Activated CD8-positive, alpha-beta memory T cell treated with anti-CD3 and anti-CD28 coated beads for 1 hour (primary cell): ENCODE data around the gene DUOXA1.
"Not testable (repeated sequence)": the region's sequence is repeated elsewhere in the genome, so short reads cannot be mapped to it uniquely, and the experiment has no call there.

ENCODE experiments used
- DNase-seq, 2 donors: peaks; one replicate each; pipeline ENCODE4 v3.0.0-alpha.2; 2020; ENCODE audit warnings: low read depth in 1 of 2; ENCODE audit errors: extremely low read depth in 1 of 2

Gene DUOXA1

DNA sequence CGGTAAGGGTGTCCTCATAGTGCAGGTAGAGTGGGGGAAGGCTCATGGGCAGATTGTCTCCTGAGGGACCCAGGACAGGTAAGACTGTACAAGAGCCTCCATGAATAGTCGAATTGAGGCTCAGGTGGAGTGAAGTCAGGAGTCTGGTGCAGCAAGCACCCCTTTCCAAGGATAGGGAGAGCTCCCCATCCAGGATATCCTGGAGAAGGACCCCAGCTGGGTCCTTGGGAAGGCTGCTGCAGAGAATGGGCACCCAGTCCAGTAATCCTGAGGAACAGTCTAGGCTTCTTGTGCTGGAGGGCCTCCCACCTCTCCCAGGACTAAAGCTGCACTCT lies 15.0 kb downstream of the DUOXA1 start:
- DNase-seq: no peak

DNA sequence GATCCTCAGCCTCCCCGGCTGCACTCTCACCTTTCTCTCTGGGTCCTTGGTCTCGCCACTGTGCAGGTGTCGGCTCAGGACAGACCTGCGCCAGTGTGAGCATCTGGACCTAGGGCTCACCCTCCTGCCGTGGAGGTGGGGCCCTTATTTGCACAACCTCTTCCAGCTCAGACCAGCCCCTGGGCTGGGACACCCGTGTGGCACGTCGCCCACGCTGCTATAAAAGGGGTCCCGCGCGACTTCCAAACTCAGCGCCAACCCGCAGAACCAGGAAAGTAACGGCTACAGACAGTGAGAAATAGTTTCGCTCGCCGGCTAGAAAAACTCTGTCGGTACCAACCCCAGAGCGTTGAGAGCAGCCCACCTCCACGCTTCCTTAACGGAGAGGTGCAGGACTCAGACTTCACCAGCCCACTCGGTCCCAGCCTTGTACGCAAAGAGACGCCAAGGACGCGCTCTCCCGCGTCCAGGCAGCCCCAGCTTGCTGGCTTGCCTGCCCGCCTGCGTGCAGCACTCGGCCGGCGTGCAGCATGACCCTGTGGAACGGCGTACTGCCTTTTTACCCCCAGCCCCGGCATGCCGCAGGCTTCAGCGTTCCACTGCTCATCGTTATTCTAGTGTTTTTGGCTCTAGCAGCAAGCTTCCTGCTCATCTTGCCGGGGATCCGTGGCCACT lies 15.5 kb downstream of the DUOXA1 start, which contains the start of the genes DUOX2 and DUOXA2:
Gene DUOX2 (minus strand): TSS at position 97 of the 675 bp plus-strand sequence. CDS start 761 bp downstream, outside the sequence.
Gene DUOXA2 (plus strand): TSS at position 251 of the 675 bp plus-strand sequence. CDS start 280 bp downstream, at position 531.
- no peak for DNase-seq

DNA sequence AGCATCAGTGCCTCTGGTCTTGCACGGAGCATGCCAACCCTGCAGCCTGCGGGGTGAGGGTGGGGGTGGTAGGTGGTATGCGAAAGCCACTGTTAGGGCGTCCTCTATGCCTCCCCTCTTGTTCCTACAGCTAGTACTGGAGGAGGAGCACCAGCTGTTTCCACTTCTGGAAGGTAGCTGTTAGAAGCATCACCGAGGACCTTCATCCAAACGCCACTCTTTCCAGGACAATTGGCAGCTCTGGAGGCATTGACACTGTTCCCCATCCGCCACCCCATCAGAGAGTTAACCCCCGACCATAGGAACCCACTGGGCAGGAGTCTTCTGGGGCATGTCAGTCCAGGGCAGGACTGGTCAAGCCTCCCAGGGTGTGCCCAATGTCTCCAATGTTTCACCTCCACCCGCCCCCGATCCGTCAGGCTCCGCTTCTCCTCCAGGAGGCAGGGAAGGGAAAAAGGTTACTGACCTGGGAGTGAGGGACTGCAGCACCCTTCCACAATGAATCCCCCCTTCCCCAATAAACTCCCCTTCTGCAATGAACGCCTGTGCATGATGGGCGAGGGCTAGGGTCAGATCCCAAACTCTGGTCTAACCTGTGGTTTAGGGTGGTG lies 16.2 kb downstream of the DUOXA1 start:
- DNase-seq: no peak

DNA sequence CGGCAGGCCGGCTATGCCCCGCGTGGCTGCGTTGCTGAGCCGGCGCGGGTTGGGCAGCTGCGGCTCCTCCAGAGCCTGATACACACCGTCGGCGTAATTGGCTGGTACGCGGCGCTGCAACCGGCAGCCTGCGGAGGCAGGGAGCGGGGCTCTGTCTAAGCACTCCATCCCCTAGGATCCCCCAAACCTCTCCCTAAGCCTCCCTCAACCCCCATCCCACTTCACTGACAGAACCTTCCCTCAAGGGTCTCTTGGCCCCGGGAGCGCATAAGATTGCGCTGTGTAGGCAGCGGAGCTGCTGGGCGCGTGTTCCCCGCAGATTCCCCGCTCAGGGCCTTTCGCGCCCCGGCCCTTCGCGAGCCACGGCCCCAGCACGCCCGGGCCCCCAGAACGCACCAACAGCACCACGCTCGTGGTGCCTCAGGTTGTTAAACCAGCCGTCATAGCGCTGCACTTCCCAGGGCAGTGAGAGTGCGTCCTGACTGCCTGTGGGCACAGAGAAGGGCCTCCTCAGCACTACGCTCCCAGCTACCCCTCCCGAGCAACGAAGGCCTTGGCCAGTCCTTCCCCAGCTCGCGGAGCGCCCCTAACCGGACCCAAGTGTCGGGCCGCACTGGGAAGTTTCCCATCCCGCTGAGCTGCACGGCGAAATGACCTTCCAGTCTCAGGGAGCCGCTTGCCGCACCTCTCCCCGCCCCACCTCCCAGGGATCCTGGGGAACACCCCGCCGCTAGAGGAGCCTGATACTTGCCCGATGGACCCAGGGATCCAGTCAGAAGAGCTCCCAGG lies 16.9 kb downstream of the DUOXA1 start:
- no peak for DNase-seq

DNA sequence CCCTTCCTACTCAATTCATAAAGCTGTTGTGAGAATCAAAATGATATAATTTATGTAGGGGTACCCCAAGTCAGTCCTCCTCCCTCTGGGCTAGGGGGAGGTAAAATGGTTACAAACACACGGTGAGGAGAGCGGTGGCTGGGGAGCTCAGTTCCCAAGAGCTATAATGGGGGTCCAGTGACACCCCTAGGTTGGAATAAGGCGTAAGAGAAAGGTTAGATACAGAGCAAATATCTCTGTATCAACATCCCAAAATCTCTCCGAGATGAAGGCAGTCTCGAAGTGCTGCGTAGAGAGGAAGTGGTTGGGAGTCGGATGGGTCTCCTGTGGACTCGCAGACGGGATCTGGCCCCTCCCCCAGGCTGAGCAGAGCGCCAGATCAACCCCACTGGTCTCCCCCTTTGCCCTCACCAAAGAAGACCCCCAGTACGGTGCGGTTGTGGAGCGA lies 17.5 kb downstream of the DUOXA1 start:
- no peak for DNase-seq

DNA sequence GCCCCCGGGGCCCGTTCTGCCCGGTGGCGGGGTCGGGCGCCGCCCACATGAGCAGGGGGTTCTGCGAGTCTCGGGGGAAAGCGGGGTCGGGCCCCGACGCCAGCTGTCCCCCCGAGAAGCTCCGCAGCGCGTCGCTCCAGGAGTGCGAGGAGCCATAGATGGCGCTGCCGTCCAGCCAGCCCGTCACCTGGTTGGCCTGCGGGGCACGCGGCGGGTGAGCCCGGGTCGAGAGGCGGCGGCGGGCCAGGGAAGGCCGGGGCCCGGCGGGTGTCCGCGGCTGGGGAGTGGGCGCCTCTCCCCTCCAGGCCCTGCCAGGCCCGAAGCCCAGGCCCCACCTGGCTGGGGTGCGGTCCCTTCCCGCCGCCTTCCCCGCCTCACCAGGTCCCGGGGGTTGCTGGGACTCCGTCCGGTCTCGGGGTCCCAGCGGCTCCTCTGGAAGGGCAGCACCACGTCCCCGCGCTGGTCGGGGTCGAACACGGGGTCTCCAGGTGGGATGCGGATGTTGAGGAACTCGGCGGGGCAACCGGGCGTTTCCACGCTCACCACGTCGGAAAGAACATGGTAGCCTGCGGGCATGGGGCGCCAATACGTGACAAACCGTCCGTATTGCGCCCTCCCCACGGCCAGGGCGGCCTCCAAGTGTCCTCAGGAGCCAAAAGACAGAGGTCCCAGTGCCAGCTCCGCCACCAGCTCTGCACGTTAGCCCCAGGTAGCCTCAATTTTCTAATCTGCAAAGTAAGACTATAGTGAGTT lies 18.1 kb downstream of the DUOXA1 start:
- DNase-seq: no peak

DNA sequence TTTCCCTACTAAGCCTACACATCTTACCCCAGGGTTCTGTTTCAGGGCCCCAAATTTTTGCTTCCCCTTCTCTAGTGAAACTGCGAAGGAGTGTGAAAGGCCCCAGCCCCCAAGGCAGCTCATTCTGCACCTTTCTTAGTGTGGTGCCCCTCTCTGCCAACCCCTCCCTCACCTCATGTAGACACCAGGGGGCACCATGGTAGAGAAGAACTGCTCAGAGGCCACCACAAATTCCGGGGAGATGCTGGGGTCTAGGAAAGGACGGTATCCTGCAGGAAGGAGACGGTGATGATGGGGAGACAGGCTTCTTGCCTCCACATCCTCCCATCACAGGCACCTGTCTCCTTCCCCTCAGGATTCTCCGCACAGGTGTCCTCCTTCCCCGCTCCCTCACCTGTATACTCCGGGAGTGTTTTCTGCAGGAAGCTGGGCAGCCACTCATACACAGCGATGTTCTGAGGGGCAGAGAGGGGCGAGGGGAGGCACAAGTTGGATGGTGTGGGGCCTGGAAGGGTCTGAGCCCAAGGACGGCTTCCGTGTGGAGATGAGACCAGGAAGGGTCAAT lies 19.3 kb downstream of the DUOXA1 start:
- DNase-seq: no peak

DNA sequence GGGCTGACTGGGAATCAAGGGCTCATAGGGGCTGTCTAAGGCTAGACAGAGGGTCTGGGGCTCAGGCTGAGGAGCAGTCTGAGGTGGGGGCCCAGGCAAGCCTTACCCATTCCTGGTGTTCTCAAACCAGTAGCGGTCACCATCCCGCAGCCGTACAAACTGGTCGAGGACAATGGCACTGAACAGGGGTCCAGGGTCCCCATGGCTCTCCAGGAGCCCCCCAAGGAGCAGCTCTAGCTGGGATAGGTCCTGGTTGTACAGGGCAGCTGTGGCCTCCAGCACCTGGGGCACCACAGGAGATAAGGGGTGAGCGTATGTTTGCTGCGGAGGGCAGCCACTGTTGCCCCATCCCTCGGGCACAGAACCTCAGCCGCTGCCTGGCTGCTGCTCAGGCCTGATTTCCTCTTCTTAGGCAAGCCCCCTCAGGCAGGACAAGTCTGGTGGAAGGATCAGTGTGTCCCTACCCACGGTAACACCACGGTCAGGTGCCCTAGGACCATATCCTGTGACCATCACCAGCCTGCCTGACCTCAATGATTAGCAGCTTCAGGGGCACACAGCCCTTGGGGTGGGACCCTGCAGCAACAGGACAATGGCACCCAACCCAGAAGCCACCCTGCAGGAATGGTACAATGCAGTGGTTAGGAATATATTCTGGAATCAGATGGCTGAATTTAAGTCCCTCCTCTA lies 21.6 kb downstream of the DUOXA1 start:
- no peak for DNase-seq

DNA sequence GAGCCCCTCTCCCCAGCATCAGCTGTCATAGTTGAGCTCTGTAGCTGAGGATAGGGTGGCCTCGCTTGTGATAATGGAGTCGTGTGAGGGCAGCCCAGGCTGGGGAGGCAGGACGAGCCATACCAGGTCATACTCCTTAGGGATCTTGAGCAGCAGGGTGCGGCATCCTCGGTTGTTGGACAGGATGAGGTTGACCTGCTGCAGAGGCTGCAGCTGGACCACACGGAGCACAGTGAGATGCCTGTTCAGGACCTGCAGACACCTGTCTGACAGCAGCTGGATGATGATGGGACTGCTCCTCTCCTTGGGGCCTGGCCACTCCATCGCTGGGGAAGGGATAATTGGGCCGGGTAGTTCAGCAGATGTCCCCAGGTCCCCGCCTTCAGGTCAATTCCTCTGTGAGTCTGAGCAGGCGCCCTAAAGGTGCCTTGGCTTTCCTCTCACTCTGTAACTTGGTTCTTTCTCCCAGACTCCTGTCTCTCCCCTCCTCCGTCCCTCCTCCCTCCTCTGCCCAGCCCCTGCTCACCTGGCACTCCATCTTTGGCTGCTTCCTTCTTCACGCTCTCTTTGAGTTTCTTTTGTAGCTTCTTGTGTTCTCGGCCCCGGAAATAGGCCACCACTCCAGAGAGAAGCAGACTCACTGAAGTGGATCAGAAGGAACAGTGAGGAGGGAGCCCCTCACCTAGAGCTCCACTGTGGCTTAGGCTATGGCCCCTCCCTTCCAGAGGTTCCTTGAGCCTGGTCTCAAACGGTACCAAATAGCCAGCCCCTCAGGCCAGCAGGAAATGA lies 23.5 kb downstream of the DUOXA1 start:
- DNase-seq: no peak

DNA sequence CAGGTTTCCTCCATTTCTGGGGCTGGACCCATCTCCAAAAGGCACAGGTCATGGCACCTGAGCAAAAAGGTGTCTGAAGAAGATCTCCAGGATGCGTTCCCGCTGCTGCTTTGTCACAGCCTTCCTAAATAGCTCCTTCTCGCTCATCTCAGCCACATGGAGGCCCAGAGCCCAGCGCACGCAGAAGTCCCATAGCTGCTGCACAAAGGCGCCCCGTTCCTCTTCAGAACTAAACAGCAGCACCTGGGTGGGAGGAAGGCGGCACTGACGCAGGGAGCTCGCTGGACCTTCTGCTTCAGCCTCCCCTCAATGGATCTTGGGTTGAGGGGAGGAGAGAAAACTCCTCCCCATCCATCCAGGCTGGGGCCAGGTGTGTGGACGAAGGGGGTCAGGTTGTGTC lies 24.1 kb downstream of the DUOXA1 start:
- no peak for DNase-seq

DNA sequence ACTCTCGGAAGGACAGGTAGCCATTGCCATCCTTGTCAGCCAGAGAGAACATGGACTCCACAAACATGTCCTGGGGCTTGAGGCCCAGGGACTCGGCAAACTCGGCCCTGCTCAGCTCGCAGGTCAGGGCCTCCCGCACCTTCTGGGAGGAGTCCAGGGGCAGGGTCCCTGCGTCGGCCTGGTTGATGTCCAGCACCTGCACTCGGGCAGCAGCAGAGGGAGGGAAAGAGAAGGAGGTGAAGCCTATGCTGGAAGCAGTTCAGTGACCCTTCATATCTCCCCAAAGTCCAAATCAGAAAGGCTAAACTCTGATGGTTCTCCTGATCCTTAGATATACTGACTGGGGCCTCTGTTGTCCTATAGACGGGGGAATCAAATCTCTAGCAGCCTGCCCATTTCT lies 25.5 kb downstream of the DUOXA1 start:
- not testable (repeated sequence) for DNase-seq

DNA sequence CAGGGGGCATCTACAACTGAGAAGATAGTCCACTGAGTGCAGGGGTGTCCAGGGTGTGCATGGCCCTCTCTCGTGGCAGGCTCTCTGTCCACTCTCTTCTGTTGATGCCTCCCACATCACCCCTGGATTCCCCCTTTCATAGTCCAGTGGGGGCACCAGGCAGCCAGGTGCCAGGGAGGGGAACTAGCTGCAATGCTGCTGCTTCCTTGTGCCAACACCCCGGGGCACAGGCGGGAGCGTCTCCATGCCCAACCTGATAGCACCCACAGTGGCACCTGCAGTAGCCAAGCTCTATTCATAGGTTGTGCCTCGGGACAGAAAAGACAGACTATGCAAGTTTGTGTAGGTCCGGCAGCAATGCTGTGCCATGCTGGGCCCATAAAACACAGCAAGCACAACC lies 27.5 kb downstream of the DUOXA1 start:
- DNase-seq: no peak

DNA sequence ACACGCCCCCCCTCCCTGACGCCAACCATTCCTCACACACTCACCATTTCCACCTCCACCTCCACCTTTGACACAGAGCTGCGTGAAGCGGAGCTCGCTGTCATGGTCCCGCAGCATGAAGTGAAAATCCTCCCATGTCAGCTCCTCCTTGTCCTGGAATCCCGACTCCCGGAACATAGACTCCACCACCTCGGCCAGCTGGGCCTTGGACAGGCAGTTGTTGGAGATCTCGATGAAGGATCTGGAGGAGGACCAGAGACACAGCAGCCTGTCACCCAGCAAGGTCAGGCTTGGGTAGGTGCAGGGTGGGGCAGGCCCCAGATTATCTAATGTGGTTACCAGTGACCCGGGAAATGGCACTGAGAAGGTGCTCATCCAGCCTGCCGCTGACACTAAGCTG lies 27.9 kb downstream of the DUOXA1 start:
- DNase-seq: no peak

DNA sequence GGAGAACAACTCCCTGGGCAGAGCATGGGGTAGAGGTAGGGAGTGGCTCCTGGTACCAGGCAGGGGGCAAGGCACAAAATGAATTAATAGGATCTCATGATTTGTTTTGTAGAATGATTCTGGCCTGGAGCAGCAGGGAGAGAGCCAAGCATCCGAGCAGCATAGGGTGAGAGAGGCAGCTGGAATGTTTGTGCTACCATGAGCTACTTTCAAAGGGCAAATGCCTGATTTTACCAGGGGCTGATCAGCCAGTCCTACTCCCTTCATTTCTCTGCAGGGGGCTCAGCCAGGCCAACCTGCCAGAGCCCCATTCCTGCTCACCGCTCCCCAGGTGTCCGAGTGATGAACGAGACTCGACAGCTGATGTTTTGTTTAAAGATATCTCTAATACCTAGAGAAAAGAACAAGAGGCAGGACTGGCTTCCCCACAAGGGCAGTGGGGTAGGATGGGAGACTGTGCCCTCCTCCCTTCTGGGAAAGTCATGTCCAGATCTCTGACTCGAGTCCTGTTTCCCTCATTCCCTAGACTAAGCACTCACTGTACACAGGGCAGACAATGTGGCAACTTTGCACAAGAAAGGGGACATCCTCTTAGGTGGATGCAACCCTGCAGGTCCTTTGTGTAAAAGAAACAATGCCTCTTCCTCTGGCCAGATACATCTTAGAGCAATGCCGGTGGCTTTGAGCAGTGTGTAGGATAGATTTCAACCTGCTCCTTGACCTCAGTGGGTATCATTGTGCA lies 28.6 kb downstream of the DUOXA1 start:
- no peak for DNase-seq

DNA sequence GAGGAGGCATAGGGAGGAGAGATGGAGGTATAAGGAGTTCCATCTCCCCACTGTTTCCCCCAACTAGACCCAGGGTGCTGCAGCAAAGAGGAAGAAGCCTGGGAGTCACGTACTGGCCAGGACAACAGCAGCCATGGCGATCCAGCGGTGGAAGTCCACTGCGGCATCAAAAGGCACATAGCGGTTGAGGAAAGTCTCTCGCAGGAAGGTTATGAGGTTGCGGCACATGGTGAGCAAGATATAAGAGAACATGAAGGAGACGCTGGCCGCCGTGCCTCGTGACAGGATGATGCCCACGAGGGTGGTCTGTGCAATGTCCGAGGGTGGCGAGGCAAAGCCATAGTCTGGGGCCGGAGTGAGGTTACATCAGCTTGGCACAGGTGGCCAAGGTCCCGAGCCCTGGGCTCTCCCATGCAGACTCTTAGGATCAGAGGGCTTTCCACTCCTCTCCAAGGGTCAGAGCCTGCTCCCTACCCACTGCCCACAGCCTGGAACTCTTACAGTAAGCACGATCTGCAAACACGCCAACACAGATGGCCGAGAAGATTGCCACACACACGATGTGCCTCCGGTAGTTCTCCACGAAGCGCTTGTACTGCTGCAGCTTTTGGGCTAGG lies 30.0 kb downstream of the DUOXA1 start:
- DNase-seq: no peak

DNA sequence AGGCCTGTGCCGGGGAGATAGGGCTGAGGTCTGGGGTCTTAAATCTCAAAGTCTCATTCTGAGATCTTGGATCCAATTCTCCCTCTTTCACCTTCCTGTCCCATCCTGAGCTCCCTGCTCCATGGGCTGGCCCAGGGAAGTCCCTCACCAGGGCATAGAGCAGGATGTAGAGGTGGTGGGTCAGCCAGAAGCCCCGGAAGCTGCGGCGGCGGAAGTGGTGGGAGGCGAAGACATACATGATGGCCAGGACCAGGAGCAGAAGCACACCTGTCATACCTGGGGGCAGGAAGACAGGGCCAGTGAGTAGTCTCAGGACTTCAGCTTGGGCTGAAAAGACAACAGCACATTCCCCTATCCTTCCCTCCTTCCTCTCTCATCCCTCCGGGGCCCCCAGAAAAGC lies 32.2 kb downstream of the DUOXA1 start:
- no peak for DNase-seq

DNA sequence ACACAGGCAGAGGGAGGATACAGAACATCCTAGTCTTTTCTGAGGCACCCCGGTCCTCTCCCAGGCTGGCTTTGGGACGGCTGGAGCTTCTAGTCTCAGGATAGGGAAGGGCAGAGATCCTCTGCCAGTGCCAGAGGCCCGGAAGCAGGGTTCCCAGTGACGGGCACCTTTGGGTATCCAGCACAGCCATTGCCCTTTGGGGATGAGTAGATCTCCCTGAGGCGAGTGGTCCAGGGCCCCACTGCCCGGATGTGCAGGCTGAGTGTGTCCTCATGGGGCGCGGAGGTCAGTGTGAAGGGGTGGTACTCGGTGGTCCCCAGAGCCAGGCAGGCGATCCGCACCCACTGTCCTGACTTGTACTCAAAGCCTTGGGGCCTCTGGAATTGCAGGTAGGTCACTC lies 34.0 kb downstream of the DUOXA1 start:
- no peak for DNase-seq

DNA sequence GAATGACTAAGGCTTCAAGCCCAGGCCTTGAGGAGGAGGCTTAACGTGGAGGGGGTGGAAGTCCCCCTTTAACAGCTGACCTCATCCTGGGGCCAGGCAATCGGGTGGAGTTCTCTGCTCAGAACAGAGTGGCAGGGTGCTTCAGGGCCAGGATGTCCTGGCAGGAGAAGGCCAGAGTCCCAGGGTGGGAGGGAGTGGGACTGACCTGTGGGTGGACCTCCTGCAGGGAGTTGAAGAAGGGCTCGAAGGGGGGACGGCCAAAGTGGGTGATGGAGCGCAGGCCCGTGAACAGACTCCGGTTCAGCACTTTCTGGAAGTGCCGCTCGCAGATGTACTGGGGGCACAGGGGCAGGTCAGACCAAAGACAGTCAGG lies 35.3 kb downstream of the DUOXA1 start:
- DNase-seq: no peak
